ENCODE results near the gene PRR33. TPM values are rescaled to one million over a fixed set of nuclear protein-coding genes. Genes with fewer than 3 reads are reported as not detected.

Gene PRR33
- total RNA-seq, 4 donors from 2014 or later, result not detected

DNA sequence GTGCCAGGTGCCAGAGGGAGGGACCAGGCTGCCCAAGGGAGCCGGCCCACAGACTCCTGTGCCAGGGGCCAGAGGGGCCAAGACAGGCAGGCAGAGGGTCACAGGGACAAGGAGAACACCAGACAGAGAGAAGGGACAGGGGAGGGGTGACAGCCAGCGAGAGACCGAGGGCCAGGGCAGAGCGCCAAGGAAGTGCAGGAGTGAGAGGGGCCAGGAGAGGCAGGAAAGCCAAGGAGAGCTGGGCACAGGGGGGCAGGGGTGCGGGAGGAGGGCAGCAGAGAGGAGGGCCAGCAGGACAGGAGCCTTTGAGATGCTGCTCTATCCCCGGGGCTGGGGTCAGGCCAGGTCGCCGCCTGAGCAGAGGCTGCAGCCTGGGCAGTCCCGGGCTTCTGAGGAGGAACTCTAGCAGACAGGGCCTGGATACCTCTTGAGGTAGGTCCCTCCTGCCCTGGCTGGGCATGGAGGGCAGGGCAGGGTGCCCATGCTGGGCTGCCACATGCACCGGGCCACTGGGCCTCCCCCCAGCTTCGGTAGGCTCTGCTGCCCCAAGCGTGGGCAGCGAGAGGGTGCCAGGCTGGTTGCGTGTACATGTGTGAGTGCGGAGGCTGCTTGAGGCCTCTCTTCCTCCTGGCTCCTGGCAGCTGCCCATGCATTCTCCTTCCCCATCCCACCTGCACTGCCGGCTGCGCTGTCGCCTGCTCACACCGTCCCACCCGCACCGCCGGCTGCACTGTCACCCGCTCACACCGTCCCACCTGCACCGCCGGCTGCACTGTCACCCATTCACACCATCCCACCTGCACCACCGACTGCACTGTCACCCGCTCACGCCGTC, 26.6 kb downstream of the PRR33 start:
- DNase-seq (ENCODE audit: low spot score in 2 of 2), result no peak
- Histone ChIP-seq H3K9me3 (no peaks in the 10 kb centered on the region), H3K27me3 (no peaks in the 10 kb centered on the region), H3K36me3 (no peaks in the 10 kb centered on the region), H3K4me1 (peaks cover 0 to 75% (median 46%) of the 10 kb centered on the region in 4 donors), H3K27ac (peak overlapping the region; percentile 67 to 91 (median 84)), H3K4me3 (peak overlapping the region in 1 of 4 donors; percentile 35)
- TF ChIP-seq EP300 (IDR thresholded peaks at IDR 0.05), result no peak
- TF ChIP-seq, protein P1, sequence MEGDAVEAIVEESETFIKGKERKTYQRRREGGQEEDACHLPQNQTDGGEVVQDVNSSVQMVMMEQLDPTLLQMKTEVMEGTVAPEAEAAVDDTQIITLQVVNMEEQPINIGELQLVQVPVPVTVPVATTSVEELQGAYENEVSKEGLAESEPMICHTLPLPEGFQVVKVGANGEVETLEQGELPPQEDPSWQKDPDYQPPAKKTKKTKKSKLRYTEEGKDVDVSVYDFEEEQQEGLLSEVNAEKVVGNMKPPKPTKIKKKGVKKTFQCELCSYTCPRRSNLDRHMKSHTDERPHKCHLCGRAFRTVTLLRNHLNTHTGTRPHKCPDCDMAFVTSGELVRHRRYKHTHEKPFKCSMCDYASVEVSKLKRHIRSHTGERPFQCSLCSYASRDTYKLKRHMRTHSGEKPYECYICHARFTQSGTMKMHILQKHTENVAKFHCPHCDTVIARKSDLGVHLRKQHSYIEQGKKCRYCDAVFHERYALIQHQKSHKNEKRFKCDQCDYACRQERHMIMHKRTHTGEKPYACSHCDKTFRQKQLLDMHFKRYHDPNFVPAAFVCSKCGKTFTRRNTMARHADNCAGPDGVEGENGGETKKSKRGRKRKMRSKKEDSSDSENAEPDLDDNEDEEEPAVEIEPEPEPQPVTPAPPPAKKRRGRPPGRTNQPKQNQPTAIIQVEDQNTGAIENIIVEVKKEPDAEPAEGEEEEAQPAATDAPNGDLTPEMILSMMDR (IDR thresholded peaks at IDR 0.05), result no peak
- TF ChIP-seq POLR2A (IDR thresholded peaks at IDR 0.05), result no peak
- WGBS, 2 donors, result 65 to 67% methylated on average over 29 to 30 of the region's 30 CpGs

DNA sequence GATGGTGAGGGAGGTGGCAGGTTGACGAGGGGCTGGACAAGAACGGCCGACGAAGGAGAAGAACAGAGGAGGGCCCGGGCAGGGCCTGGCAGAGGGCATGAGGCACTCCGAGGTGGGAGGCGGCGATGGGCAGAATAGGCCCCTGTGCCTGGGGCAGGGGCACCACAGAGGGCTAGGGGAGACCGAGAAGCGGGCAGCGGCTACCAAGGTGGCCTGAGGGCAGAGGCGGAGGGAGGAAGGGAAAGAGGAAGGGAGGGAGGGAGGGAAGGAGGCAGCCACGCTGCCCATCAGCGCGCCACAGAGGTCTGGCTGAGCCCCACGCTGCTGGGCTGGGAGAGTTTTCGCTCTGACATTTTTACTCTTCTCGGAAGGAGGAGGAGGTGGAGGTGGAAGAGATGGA, 27.5 kb downstream of the PRR33 start:
- no peak for TF ChIP-seq POLR2A (IDR thresholded peaks at IDR 0.05)
- TF ChIP-seq, protein P1 (IDR thresholded peaks at IDR 0.05), result no peak
- no peak for TF ChIP-seq EP300 (IDR thresholded peaks at IDR 0.05)
- 15 to 16% methylated on average over 18 of the region's 18 CpGs for WGBS, 2 donors
- H3K36me3 ChIP-seq, result no peaks in the 10 kb centered on the region
- DNase-seq (ENCODE audit: low spot score in 2 of 2), result no peak
- H3K9me3 ChIP-seq, result no peaks in the 10 kb centered on the region
- peaks cover 0 to 67% (median 44%) of the 10 kb centered on the region in 4 donors for H3K4me1 ChIP-seq
- H3K27ac ChIP-seq, result peak overlapping the region; percentile 67 to 91 (median 84)
- no peaks in the 10 kb centered on the region for H3K27me3 ChIP-seq
- H3K4me3 ChIP-seq, result peak overlapping the region; percentile 9 to 35 (median 22)

DNA sequence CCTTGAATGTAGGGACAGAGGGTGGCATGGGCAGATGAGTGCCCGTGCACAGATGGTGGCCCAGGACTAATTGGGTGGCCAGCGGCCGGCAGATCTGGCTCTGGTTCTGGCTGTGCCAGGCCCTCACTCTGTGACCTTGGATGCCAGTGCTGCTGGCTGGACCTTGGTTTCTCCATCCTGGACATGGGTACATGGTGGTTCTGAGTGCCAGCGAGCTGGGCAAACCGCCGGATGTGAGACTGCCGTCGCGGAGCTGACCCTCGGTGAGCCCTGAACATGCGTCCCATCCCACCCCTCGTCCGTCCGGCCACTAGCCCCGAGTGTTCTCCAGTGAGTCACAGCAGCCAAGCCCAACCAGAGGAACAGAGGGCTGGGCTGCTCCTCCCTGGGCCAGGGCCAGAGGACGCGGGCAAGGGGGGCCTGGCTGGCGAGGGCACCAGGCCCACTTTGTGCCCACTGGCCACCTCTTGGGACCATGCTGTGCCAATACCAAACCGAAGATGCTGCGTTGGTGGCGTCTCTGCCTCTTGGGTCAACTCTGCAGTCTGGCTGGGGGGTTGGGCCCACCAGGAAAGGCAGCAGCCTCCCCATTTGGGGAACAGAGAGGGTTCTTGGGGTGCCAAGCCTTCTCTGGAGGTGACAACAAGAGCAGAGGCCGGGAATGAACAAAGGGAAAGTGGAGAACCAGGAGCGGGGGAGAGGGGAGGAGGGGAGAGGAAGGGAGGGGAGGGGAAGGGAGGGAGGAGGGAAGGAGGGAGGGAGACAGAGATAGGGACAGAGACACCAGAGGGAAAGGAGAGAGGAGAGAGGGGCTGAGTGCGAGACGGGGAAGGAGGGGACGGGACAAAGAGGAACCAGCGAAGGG, 28.1 kb downstream of the PRR33 start:
- peak in 1 of 2 donors; percentile 82 for TF ChIP-seq EP300 (IDR thresholded peaks at IDR 0.05)
- TF ChIP-seq POLR2A (IDR thresholded peaks at IDR 0.05), result peak in 1 of 2 donors; percentile 16
- TF ChIP-seq, protein P1 (IDR thresholded peaks at IDR 0.05), result no peak
- Histone ChIP-seq H3K27me3 (no peaks in the 10 kb centered on the region), H3K4me3 (peak overlapping the region in 3 of 4 donors; percentile 9 to 35 (median 15)), H3K36me3 (no peaks in the 10 kb centered on the region), H3K9me3 (no peaks in the 10 kb centered on the region), H3K4me1 (peaks cover 0 to 60% (median 41%) of the 10 kb centered on the region in 4 donors), H3K27ac (peak overlapping the region; percentile 67 to 91 (median 84))
- WGBS, 2 donors, result 13 to 15% methylated on average over 26 to 27 of the region's 27 CpGs
- peak; percentile 77 to 79 for DNase-seq (ENCODE audit: low spot score in 2 of 2)

DNA sequence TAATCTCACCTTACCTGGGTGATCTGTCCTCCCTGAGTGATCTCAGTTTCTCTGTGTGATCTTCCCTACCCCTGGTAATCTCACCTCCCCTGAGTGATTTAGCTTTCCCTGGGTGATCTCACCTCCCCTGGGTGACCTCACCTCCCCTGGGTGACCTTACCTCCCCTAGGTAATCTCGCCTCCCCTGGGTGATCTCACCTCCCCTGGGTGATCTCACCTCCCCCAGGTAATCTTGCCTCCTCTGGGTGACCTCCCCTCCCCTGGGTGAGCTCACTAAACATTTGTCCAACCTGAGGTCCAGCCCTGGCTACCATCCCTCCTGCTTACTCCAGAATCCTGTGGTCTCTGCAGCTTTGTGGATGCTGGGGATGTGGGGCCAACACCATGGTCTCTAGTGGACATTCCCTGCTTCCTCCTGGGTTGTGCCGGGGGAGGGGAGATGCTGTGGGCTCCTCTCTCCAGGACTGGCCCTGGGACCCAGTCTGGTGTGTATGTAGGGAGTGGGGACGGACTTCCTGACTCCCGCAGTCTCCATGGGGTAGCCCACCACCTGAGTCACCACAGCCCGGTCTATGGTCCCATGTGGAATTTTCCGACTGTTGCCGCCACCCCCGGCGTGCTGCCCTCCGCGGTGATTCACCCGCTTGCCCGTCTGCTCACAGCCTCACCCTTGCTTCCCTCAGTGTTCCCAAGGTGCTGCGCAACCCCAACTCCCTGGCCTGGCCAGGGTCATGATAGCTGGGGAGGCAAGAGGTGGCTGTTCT, 28.9 kb downstream of the PRR33 start:
- peaks cover 0 to 52% (median 33%) of the 10 kb centered on the region in 4 donors for H3K4me1 ChIP-seq

More for the DNA sequence above, 28.9 kb downstream of the PRR33 start:
- no peak for DNase-seq (ENCODE audit: low spot score in 2 of 2)
- 80% methylated on average over 12 to 13 of the region's 14 CpGs for WGBS, 2 donors
- peak overlapping the region in 3 of 4 donors; percentile 77 to 91 (median 91) for H3K27ac ChIP-seq
- H3K9me3 ChIP-seq, result no peaks in the 10 kb centered on the region
- H3K36me3 ChIP-seq, result no peaks in the 10 kb centered on the region
- H3K4me3 ChIP-seq, result no peak overlapping the region
- TF ChIP-seq, protein P1 (IDR thresholded peaks at IDR 0.05), result no peak
- TF ChIP-seq POLR2A (IDR thresholded peaks at IDR 0.05), result no peak
- TF ChIP-seq EP300 (IDR thresholded peaks at IDR 0.05), result no peak
- H3K27me3 ChIP-seq, result no peaks in the 10 kb centered on the region
